Chondrocyte (in vitro differentiated cells): ENCODE data around the gene CAPSL. TPM values are rescaled to one million over a fixed set of nuclear protein-coding genes. Genes with fewer than 3 reads are reported as not detected.

Experiments
- DNase-seq: peaks from one replicate; pipeline ENCODE4 v3.0.0; 2021; ENCODE audit warnings: mixed read lengths, low spot score
- H3K27ac Mint-ChIP-seq: one replicate; pipeline ENCODE4 v1.8.0; 2021; ENCODE audit warnings: mild to moderate bottlenecking, moderate library complexity, mixed read lengths; ENCODE audit not compliant: unreplicated experiment
- H3K27me3 Mint-ChIP-seq: 2 replicates; pipeline ENCODE4 v1.8.0; 2021; ENCODE audit warnings: low read depth, mixed read lengths
- H3K36me3 Mint-ChIP-seq: 2 replicates; pipeline ENCODE4 v1.8.0; 2021; ENCODE audit warnings: low read depth, mixed read lengths
- H3K4me1 Mint-ChIP-seq: 2 replicates; pipeline ENCODE4 v1.8.0; 2021; ENCODE audit warnings: low read depth, mild to moderate bottlenecking, mixed read lengths
- H3K4me3 Mint-ChIP-seq: one replicate; pipeline ENCODE4 v1.8.0; 2021; ENCODE audit warnings: mild to moderate bottlenecking, moderate library complexity, mixed read lengths; ENCODE audit not compliant: unreplicated experiment
- H3K9me3 Mint-ChIP-seq: 2 replicates; pipeline ENCODE4 v1.8.0; 2021; ENCODE audit warnings: low read depth, mixed read lengths
- CTCF ChIP-seq: fragments of 200-600 bp; sonication (generic); IDR thresholded peaks from 2 replicates; pipeline ENCODE4 v1.5.0; 2021; ENCODE audit warnings: antibody characterized with exemption, mild to moderate bottlenecking, moderate library complexity
- total RNA-seq: library from RNA; stranded (reverse); gene quantifications from 3 replicates; pipeline ENCODE4 v1.2.1, GENCODE V29; 2021

CAPSL gene
- total RNA-seq, 1 donor from 2014 or later = not detected

GRCh38 chr5:35890021-35891020 is 48.1 kb downstream of the CAPSL start:
- H3K27me3 Mint-ChIP-seq = no peaks in the 10 kb centered on the region
- no peak overlapping the region for H3K4me3 Mint-ChIP-seq
- no peak overlapping the region for H3K27ac Mint-ChIP-seq
- peaks cover 5% of the 10 kb centered on the region for H3K4me1 Mint-ChIP-seq
- DNase-seq = no peak
- H3K36me3 Mint-ChIP-seq = no peaks in the 10 kb centered on the region
- no peaks in the 10 kb centered on the region for H3K9me3 Mint-ChIP-seq
- TF ChIP-seq CTCF = no peak

GRCh38 chr5:35887321-35888100 is 50.9 kb downstream of the CAPSL start:
- peaks cover 20% of the 10 kb centered on the region for H3K4me1 Mint-ChIP-seq
- DNase-seq = no peak
- no peak overlapping the region for H3K27ac Mint-ChIP-seq
- no peak for TF ChIP-seq CTCF
- H3K9me3 Mint-ChIP-seq = no peaks in the 10 kb centered on the region
- H3K36me3 Mint-ChIP-seq = no peaks in the 10 kb centered on the region
- no peak overlapping the region for H3K4me3 Mint-ChIP-seq
- H3K27me3 Mint-ChIP-seq = no peaks in the 10 kb centered on the region

GRCh38 chr5:35886381-35886780 is 52.0 kb downstream of the CAPSL start:
- H3K9me3 Mint-ChIP-seq = no peaks in the 10 kb centered on the region
- DNase-seq = no peak
- H3K4me1 Mint-ChIP-seq = peaks cover 20% of the 10 kb centered on the region
- H3K27me3 Mint-ChIP-seq = no peaks in the 10 kb centered on the region
- H3K4me3 Mint-ChIP-seq = no peak overlapping the region
- H3K36me3 Mint-ChIP-seq = no peaks in the 10 kb centered on the region
- no peak for TF ChIP-seq CTCF
- no peak overlapping the region for H3K27ac Mint-ChIP-seq

GRCh38 chr5:35884773-35885172 is 53.6 kb downstream of the CAPSL start:
- Mint-ChIP-seq H3K27ac (no peak overlapping the region), H3K27me3 (no peaks in the 10 kb centered on the region), H3K9me3 (no peaks in the 10 kb centered on the region), H3K4me3 (no peak overlapping the region), H3K36me3 (no peaks in the 10 kb centered on the region), H3K4me1 (peaks cover 15% of the 10 kb centered on the region)
- TF ChIP-seq CTCF = no peak
- no peak for DNase-seq

- DNase-seq = no peak
- H3K4me3 Mint-ChIP-seq = no peak overlapping the region
- H3K36me3 Mint-ChIP-seq = no peaks in the 10 kb centered on the region
- H3K27me3 Mint-ChIP-seq = no peaks in the 10 kb centered on the region
- H3K27ac Mint-ChIP-seq = peak overlapping the region; percentile 67
- H3K9me3 Mint-ChIP-seq = no peaks in the 10 kb centered on the region
- TF ChIP-seq CTCF = no peak
- H3K4me1 Mint-ChIP-seq = peaks cover 15% of the 10 kb centered on the region
Measured at GRCh38 chr5:35884191-35884769, 54.1 kb downstream of the CAPSL start.
